ENCODE results near the gene MYLK.
"Not testable (repeated sequence)": the region's sequence is repeated elsewhere in the genome, so short reads cannot be mapped to it uniquely, and the experiment has no call there.

MYLK gene, protein sequence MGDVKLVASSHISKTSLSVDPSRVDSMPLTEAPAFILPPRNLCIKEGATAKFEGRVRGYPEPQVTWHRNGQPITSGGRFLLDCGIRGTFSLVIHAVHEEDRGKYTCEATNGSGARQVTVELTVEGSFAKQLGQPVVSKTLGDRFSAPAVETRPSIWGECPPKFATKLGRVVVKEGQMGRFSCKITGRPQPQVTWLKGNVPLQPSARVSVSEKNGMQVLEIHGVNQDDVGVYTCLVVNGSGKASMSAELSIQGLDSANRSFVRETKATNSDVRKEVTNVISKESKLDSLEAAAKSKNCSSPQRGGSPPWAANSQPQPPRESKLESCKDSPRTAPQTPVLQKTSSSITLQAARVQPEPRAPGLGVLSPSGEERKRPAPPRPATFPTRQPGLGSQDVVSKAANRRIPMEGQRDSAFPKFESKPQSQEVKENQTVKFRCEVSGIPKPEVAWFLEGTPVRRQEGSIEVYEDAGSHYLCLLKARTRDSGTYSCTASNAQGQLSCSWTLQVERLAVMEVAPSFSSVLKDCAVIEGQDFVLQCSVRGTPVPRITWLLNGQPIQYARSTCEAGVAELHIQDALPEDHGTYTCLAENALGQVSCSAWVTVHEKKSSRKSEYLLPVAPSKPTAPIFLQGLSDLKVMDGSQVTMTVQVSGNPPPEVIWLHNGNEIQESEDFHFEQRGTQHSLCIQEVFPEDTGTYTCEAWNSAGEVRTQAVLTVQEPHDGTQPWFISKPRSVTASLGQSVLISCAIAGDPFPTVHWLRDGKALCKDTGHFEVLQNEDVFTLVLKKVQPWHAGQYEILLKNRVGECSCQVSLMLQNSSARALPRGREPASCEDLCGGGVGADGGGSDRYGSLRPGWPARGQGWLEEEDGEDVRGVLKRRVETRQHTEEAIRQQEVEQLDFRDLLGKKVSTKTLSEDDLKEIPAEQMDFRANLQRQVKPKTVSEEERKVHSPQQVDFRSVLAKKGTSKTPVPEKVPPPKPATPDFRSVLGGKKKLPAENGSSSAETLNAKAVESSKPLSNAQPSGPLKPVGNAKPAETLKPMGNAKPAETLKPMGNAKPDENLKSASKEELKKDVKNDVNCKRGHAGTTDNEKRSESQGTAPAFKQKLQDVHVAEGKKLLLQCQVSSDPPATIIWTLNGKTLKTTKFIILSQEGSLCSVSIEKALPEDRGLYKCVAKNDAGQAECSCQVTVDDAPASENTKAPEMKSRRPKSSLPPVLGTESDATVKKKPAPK (N-terminal part only)

DNA sequence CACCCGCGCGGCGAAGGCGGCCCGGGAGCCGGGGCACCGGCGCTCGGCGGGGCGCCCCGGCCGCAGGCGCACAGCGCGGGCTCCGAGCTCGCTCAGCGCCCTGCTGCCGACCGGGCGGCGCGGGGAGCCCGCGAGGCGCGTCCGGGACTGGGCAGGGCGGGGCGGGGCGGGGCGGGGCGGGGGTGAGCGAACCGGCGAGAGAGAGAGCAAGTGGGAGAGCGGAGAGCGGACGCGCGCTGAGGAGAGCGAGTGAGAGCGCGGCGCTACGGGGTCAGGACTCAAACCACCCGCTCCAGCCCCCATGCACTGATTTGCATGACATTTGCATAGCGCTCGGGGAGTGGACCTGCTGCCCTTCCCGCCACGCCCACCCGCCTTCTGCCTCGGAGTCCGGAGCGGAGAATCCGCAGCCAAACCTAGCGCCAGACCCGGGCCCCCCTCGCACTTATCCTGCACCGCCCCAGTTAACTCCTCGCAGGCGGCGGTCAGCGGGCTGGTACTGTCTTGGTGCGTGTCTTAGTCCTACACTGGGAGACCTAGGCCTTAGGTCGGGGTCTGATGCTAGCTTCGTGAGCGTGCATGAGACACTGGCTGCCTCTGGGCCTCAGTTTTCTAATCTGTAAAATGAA lies at the start of gene MYLK:
Gene MYLK (minus strand): TSS at position 130 of the 629 bp plus-strand sequence. CDS start 90,491 bp downstream, outside the sequence.
- H3K9me3 Mint-ChIP-seq = no peaks in the 10 kb centered on the region
- no peak within 1 kb of the TSS for H3K27ac Mint-ChIP-seq
- peaks cover 64% of the 10 kb centered on the region for H3K27me3 Mint-ChIP-seq
- peaks cover 7% of the 10 kb centered on the region for H3K4me1 Mint-ChIP-seq (ENCODE audit: low read depth)
- no peaks in the 10 kb centered on the region for H3K36me3 Mint-ChIP-seq (ENCODE audit: low read depth)
- peak within 1 kb of the TSS; percentile 75 for H3K4me3 Mint-ChIP-seq

DNA sequence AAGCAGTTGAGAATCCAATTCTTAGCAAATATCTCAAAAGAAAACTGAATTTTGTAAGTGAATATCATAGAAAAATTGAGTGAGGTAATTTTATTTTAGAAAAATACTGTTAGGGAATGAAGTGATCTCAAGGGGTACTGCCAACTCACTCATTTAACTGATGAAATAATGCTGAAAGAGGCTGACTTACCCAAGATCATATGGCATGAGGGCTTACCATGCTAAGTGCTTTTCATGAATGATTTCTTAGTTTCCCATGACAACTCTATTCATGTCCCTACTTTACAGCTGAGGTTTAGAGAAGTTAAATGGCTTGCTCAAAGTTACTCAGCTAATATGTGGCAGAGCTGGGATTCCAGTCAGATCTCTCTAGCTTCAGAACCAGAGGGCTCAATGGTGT lies 46.3 kb upstream of the MYLK start:
- H3K9me3 Mint-ChIP-seq = no peaks in the 10 kb centered on the region

GRCh38 chr3:123929325-123929724 lies 45.2 kb upstream of the MYLK start:
- Mint-ChIP-seq H3K27me3 (no peaks in the 10 kb centered on the region), H3K9me3 (no peaks in the 10 kb centered on the region), H3K4me1 (ENCODE audit: low read depth) (no peaks in the 10 kb centered on the region), H3K27ac (no peak overlapping the region), H3K36me3 (ENCODE audit: low read depth) (peaks cover 70% of the 10 kb centered on the region), H3K4me3 (no peak overlapping the region)

More for the DNA sequence above, 46.3 kb upstream of the MYLK start:
- Mint-ChIP-seq H3K4me1 (ENCODE audit: low read depth) (no peaks in the 10 kb centered on the region), H3K27ac (no peak overlapping the region), H3K27me3 (no peaks in the 10 kb centered on the region), H3K36me3 (ENCODE audit: low read depth) (peaks cover 61% of the 10 kb centered on the region), H3K4me3 (no peak overlapping the region)

GRCh38 chr3:123926396-123926795 lies 42.3 kb upstream of the MYLK start:
- Mint-ChIP-seq H3K4me1 (ENCODE audit: low read depth) (no peaks in the 10 kb centered on the region), H3K36me3 (ENCODE audit: low read depth) (peaks cover 75% of the 10 kb centered on the region), H3K27ac (no peak overlapping the region), H3K27me3 (no peaks in the 10 kb centered on the region), H3K4me3 (no peak overlapping the region), H3K9me3 (peaks cover 19% of the 10 kb centered on the region)

- Mint-ChIP-seq H3K9me3 (peaks cover 37% of the 10 kb centered on the region), H3K27me3 (no peaks in the 10 kb centered on the region), H3K4me3 (no peak overlapping the region), H3K27ac (no peak overlapping the region), H3K4me1 (ENCODE audit: low read depth) (no peaks in the 10 kb centered on the region), H3K36me3 (ENCODE audit: low read depth) (peaks cover 59% of the 10 kb centered on the region)
Observed at GRCh38 chr3:123920868-123921267, 36.7 kb upstream of the MYLK start.

GRCh38 chr3:123920383-123920782 lies 36.3 kb upstream of the MYLK start:
- H3K4me3 Mint-ChIP-seq = no peak overlapping the region
- H3K36me3 Mint-ChIP-seq (ENCODE audit: low read depth) = peaks cover 61% of the 10 kb centered on the region
- no peaks in the 10 kb centered on the region for H3K27me3 Mint-ChIP-seq
- H3K27ac Mint-ChIP-seq = no peak overlapping the region
- peaks cover 37% of the 10 kb centered on the region for H3K9me3 Mint-ChIP-seq
- no peaks in the 10 kb centered on the region for H3K4me1 Mint-ChIP-seq (ENCODE audit: low read depth)

- Mint-ChIP-seq H3K27me3 (no peaks in the 10 kb centered on the region), H3K27ac (no peak overlapping the region), H3K36me3 (ENCODE audit: low read depth) (peaks cover 62% of the 10 kb centered on the region), H3K4me1 (ENCODE audit: low read depth) (no peaks in the 10 kb centered on the region), H3K9me3 (peaks cover 37% of the 10 kb centered on the region), H3K4me3 (no peak overlapping the region)
Observed at GRCh38 chr3:123919353-123919752, 35.2 kb upstream of the MYLK start.

DNA sequence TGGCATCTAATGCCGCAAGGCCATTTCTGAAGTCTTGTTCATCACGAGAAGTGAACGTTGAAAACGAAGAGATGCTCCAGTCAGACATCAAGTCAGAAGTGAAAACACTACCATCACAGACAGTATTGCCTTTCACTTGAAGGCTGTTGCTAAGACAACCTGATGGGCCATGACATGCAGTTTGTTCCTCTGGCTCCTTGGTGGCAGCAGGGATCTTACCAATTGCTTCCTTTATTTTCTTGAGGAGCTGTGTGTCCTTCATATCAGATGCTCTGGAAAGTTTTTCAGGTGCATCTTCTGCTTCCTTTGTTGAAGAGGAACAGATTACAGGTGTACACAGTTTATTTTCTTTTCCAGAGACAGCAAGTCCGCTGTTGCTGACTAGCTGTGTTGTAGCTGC lies 30.7 kb upstream of the MYLK start:
- no peaks in the 10 kb centered on the region for H3K27me3 Mint-ChIP-seq
- H3K27ac Mint-ChIP-seq = no peak overlapping the region
- H3K4me3 Mint-ChIP-seq = no peak overlapping the region
- H3K36me3 Mint-ChIP-seq (ENCODE audit: low read depth) = peaks cover 20% of the 10 kb centered on the region
- no peaks in the 10 kb centered on the region for H3K4me1 Mint-ChIP-seq (ENCODE audit: low read depth)
- peaks cover 3% of the 10 kb centered on the region for H3K9me3 Mint-ChIP-seq

DNA sequence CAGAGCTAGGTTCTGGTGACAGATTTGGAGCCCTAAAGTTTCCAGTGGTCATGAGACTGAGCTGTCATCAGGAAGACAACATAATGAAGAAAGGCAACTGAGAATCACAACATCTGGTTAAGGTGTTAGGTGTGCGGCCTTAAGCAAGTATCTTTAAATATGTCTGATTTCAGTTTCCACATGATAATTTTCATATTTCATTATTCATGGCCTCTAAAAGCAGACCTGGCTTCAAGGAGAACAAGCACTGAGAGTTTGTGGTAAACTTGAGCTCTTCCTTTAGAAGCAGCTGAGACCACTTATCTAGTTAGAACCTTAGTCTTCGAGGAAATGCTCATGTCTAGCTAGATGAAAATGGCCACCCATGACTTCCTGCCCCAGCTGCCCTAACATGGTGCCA lies 25.7 kb upstream of the MYLK start:
- Mint-ChIP-seq H3K4me1 (ENCODE audit: low read depth) (no peaks in the 10 kb centered on the region), H3K27me3 (no peaks in the 10 kb centered on the region), H3K36me3 (ENCODE audit: low read depth) (peaks cover 8% of the 10 kb centered on the region), H3K4me3 (no peak overlapping the region), H3K27ac (no peak overlapping the region), H3K9me3 (no peaks in the 10 kb centered on the region)

DNA sequence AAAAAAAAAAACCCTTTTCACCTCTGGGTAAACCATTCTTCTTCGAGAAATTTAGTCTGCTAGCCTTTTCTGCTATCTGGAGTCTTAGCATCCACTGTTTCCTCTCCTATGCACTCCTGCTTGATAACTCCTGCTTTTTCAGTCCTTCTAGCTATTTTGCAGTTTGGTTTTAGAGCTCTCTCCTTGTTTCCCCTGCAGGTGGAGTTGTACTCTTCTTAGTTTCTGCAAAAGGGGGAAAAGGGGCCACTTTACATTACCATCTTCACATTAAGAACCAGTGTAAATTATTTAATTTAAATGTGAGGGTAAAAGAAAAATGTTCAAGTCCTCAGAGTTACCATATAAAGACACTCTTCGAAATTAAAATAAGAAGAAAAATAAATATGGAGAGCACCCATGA lies 23.6 kb upstream of the MYLK start:
- Mint-ChIP-seq H3K9me3 (no peaks in the 10 kb centered on the region), H3K27me3 (no peaks in the 10 kb centered on the region), H3K36me3 (ENCODE audit: low read depth) (no peaks in the 10 kb centered on the region), H3K4me3 (no peak overlapping the region), H3K27ac (no peak overlapping the region), H3K4me1 (ENCODE audit: low read depth) (no peaks in the 10 kb centered on the region)

GRCh38 chr3:123899300-123899865 lies 15.3 kb upstream of the MYLK start:
- peaks cover 16% of the 10 kb centered on the region for H3K27me3 Mint-ChIP-seq
- no peaks in the 10 kb centered on the region for H3K9me3 Mint-ChIP-seq
- no peak overlapping the region for H3K27ac Mint-ChIP-seq

GRCh38 chr3:123893012-123893411 lies 8.9 kb upstream of the MYLK start:
- H3K4me1 Mint-ChIP-seq (ENCODE audit: low read depth) = no peaks in the 10 kb centered on the region
- peaks cover 11% of the 10 kb centered on the region for H3K27me3 Mint-ChIP-seq
- peaks cover 8% of the 10 kb centered on the region for H3K36me3 Mint-ChIP-seq (ENCODE audit: low read depth)
- H3K27ac Mint-ChIP-seq = no peak overlapping the region
- H3K9me3 Mint-ChIP-seq = peaks cover 8% of the 10 kb centered on the region
- H3K4me3 Mint-ChIP-seq = no peak overlapping the region

More at GRCh38 chr3:123899300-123899865, 15.3 kb upstream of the MYLK start:
- no peak overlapping the region for H3K4me3 Mint-ChIP-seq
- no peaks in the 10 kb centered on the region for H3K36me3 Mint-ChIP-seq (ENCODE audit: low read depth)
- H3K4me1 Mint-ChIP-seq (ENCODE audit: low read depth) = no peaks in the 10 kb centered on the region

GRCh38 chr3:123892195-123892594 lies 8.1 kb upstream of the MYLK start:
- Mint-ChIP-seq H3K27me3 (peaks cover 12% of the 10 kb centered on the region), H3K36me3 (ENCODE audit: low read depth) (peaks cover 8% of the 10 kb centered on the region), H3K4me1 (ENCODE audit: low read depth) (no peaks in the 10 kb centered on the region), H3K27ac (no peak overlapping the region), H3K9me3 (peaks cover 8% of the 10 kb centered on the region), H3K4me3 (no peak overlapping the region)

- not testable (repeated sequence) for H3K27ac Mint-ChIP-seq
Observed at GRCh38 chr3:123890991-123891390, 6.9 kb upstream of the MYLK start.

More at GRCh38 chr3:123890991-123891390, 6.9 kb upstream of the MYLK start:
- H3K4me1 Mint-ChIP-seq (ENCODE audit: low read depth); H3K36me3 Mint-ChIP-seq (ENCODE audit: low read depth); H3K9me3 Mint-ChIP-seq; H3K4me3 Mint-ChIP-seq: not testable (repeated sequence)
- peaks cover 21% of the 10 kb centered on the region for H3K27me3 Mint-ChIP-seq

All from stimulated activated naive CD8-positive, alpha-beta T cell treated with anti-CD3 and anti-CD28 coated beads, Interleukin-15, Interleukin-2, amounts not matched to agents 100 ng/mL and 50 ng/mL, for 24 hours (primary cell).